Epithelial cell of esophagus (primary cell): ENCODE data around the gene CRYBG1.

Experiments
- DNase-seq: peaks from one replicate; pipeline ENCODE4 v3.0.0; 2010; ENCODE audit warnings: low read depth
- H3K4me3 ChIP-seq: 2 replicates; pipeline ENCODE4 v1.5.1; 2011; ENCODE audit warnings: mild to moderate bottlenecking, low read length, control low read depth
- TF ChIP-seq, protein P1 (sequence below): IDR thresholded peaks from 2 replicates; pipeline ENCODE4 v1.5.1; 2011; ENCODE audit warnings: low read depth, mild to moderate bottlenecking, low read length, control low read depth, inconsistent platforms; ENCODE audit not compliant: insufficient read depth; ENCODE audit errors: missing control alignments

The CRYBG1 gene

DNA sequence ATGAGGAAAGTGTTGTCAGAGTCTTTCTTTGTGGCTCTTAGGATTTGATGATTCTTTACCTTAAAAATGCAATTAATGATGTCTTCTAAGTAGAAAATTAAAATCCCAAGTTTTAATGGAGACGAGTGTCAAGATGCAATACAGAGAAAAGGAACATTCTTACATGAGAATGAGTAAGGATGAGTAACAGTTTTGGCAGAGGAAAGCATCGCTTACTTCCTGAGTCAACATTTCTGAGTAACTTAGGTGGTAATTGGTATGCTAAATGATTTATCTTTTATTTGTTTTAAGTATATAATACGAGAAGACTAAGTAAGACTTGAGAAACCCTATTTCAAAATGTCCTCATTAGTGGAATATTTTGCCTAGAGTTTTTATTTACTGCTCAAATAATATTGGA is 167.5 kb downstream of the CRYBG1 start:
- no peak overlapping the region for H3K4me3 ChIP-seq
- DNase-seq = peak; percentile 95

DNA sequence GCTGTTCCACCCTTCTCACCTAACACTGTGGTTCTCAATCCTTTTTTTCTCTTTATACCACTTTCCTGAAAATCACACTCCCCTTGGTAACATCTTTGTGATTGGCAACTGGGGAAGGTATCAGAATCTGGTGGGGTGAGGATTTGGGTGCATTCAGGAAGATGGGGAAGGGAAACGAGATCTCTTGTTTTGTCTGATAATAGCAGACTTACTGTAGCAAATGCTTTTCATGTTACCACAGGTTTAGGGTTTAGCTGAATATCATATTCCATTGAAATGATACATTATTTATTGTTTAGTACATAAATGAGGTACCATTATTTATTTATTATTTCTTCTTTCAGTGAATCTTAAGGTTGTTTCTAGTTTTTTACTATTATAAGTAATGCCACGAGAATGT is 168.0 kb downstream of the CRYBG1 start:
- H3K4me3 ChIP-seq = no peak overlapping the region
- no peak for DNase-seq
- TF ChIP-seq, protein P1, sequence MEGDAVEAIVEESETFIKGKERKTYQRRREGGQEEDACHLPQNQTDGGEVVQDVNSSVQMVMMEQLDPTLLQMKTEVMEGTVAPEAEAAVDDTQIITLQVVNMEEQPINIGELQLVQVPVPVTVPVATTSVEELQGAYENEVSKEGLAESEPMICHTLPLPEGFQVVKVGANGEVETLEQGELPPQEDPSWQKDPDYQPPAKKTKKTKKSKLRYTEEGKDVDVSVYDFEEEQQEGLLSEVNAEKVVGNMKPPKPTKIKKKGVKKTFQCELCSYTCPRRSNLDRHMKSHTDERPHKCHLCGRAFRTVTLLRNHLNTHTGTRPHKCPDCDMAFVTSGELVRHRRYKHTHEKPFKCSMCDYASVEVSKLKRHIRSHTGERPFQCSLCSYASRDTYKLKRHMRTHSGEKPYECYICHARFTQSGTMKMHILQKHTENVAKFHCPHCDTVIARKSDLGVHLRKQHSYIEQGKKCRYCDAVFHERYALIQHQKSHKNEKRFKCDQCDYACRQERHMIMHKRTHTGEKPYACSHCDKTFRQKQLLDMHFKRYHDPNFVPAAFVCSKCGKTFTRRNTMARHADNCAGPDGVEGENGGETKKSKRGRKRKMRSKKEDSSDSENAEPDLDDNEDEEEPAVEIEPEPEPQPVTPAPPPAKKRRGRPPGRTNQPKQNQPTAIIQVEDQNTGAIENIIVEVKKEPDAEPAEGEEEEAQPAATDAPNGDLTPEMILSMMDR = no peak

More for the DNA sequence above, 167.5 kb downstream of the CRYBG1 start:
- TF ChIP-seq, protein P1 = no peak

DNA sequence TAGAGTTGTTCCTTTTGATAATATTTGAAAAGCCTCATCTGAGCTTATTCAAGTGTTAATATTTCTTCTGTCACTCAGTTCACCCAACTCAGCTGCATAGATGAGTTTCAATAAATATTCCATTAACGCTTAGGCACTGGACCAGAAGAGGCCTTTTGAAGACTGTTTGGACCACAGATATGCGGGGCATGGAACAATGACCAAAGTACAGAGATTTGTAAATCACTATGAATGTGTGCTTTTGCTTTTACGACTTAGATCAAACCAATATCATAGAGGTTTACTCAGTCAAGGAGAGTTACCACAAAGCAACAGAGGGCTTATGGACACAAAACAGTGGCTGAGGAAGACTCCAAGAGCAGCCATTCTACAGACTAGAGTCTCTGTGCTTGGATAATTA is 168.9 kb downstream of the CRYBG1 start:
- no peak overlapping the region for H3K4me3 ChIP-seq
- DNase-seq = no peak
- TF ChIP-seq, protein P1 = no peak

DNA sequence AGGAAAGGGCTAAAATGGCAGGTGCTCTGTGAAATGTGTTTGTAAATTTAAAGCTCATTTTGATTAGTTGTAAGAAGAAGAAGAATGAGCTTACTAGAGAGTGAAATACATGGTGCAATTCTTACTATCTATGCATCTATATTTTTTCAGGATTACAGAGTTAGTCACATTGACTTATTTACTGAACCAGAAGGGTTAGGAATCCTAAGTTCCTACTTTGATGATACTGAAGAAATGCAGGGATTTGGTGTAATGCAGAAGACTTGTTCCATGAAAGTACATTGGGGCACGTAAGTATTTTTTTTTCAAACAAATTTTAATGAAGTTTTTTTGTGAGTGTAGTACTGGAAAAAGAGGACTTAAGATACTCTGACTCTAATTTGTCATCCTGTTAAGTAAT is 169.5 kb downstream of the CRYBG1 start:
- DNase-seq = no peak
- no peak overlapping the region for H3K4me3 ChIP-seq
- TF ChIP-seq, protein P1 = no peak

DNA sequence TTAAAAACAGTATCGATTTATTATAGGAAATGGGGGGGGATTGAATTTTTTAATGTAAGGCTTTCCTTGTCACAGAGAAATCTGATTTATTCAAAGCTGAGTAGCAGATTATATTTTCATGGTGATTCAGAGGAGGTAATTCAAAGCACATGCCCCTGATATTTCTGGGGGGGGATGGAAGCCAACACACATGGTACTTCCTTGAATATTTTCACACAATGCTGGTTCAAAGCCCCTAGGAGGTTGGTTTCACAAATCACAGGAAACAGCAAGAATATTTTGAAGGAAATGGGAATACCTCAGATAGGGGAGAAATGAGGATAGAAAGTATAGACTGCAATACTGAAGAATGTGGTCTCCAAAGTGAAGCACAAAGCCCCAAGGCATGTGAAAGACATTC is 170.0 kb downstream of the CRYBG1 start:
- DNase-seq = no peak
- TF ChIP-seq, protein P1 = no peak
- H3K4me3 ChIP-seq = no peak overlapping the region

DNA sequence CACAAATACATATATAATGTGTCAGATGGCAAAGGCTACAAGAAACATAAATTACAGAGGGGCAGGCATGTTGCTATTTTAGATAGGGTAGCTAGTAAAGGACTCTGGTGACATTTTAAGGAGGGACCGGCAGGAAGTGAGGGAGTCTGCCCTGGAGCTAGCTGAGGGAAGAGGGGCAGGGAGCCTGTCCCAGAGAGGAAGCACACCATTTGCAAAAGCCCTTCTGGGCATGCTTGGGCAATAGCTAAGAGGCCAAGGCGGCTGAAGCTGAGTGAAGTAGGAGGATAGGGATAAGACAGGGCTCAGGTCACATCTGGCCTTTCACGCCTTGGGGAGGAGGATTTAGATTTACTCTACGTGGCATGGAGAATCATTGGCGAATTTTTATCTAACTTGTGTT is 172.5 kb downstream of the CRYBG1 start:
- H3K4me3 ChIP-seq = no peak overlapping the region
- TF ChIP-seq, protein P1 = no peak
- peak; percentile 48 for DNase-seq

DNA sequence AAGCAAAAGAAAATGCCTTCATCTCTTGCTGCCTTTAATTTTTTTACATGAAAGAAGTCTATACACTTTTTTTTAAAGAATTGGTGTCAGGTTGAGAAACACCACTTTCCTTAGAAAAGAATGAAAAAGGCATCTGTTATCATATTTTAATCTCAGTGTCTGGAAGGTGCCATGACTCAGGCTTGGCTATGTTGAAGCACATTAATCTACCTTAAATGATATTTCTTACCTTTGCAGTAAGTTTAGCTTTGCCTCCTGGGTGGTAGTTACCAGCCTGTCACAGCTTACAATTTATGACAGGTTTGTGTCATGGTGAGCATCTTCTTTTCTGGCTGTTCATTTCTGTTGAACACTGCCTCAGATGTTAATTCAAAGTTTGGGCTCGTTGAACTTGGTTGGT is 173.5 kb downstream of the CRYBG1 start:
- no peak for DNase-seq
- TF ChIP-seq, protein P1 = no peak
- H3K4me3 ChIP-seq = no peak overlapping the region
